C4-2B (cell line): Measurements from ENCODE around the gene PLPPR3.

Experiments
- H3K27ac ChIP-seq: fragments of 450-650 bp; 2 replicates; pipeline ENCODE4 v1.5.1; 2017
- ZFX ChIP-seq: fragments of 450-650 bp; IDR thresholded peaks from 2 replicates; pipeline ENCODE4 v1.6.1; 2017
- TF ChIP-seq, protein P1 (sequence below): fragments of 450-650 bp; conservative IDR thresholded peaks from 2 replicates; pipeline ENCODE4 v1.5.1; 2017; ENCODE audit warnings: mild to moderate bottlenecking

PLPPR3 gene

DNA sequence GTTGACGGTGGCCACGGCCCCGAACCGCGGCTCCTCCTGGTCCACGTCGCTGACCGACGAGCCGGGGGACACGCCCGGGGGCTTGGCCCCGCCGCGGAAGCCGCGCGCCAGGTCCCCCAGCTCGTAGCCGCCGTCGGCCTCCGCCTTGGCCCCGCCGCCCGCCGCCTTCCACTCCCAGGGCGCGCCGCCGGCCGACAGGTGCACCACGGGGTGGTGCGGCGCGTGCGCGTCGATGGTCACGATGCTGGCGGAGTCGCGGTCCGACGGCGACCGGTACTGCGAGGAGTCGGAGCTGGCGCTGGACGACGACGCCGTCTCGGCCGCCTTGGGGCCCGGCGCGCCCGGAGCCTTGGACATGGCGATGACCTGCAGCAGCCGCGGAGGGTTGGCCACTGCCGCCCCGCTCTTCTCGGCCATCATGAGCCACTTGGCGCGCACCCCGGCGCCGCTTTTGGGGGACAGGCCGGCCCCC, 9.0 kb downstream of the PLPPR3 start:
- H3K27ac ChIP-seq, result no peak overlapping the region
- TF ChIP-seq, protein P1, sequence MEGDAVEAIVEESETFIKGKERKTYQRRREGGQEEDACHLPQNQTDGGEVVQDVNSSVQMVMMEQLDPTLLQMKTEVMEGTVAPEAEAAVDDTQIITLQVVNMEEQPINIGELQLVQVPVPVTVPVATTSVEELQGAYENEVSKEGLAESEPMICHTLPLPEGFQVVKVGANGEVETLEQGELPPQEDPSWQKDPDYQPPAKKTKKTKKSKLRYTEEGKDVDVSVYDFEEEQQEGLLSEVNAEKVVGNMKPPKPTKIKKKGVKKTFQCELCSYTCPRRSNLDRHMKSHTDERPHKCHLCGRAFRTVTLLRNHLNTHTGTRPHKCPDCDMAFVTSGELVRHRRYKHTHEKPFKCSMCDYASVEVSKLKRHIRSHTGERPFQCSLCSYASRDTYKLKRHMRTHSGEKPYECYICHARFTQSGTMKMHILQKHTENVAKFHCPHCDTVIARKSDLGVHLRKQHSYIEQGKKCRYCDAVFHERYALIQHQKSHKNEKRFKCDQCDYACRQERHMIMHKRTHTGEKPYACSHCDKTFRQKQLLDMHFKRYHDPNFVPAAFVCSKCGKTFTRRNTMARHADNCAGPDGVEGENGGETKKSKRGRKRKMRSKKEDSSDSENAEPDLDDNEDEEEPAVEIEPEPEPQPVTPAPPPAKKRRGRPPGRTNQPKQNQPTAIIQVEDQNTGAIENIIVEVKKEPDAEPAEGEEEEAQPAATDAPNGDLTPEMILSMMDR, result no peak
- TF ChIP-seq ZFX, result no peak

DNA sequence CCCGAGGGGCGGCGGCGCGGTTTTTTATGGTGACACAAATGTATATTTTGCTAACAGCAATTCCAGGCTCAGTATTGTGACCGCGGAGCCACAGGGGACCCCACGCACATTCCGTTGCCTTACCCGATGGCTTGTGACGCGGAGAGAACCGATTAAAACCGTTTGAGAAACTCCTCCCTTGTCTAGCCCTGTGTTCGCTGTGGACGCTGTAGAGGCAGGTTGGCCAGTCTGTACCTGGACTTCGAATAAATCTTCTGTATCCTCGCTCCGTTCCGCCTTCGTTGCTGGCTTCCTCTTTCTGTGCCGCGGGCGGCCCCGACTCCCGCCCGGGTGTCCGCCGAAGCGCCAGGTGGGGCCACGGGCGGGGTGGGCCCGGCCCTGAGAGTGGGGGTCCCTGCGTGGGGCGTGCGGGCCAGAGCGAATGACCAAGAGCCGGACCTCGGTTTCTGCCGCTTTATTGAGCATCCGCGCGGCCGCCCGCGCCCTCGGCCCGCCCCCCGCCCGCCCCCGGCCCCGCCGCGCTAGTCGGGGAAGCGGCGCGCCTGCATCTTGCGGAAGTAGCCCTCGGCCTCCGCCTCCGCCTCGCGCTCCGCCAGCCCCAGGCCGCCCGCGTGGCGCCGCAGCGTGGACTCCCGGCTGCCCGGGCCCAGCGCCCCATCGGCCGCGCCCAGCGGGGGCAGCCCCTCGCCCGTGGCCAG, 9.6 kb downstream of the PLPPR3 start:
- no peak overlapping the region for H3K27ac ChIP-seq
- no peak for TF ChIP-seq ZFX
- TF ChIP-seq, protein P1, result no peak

DNA sequence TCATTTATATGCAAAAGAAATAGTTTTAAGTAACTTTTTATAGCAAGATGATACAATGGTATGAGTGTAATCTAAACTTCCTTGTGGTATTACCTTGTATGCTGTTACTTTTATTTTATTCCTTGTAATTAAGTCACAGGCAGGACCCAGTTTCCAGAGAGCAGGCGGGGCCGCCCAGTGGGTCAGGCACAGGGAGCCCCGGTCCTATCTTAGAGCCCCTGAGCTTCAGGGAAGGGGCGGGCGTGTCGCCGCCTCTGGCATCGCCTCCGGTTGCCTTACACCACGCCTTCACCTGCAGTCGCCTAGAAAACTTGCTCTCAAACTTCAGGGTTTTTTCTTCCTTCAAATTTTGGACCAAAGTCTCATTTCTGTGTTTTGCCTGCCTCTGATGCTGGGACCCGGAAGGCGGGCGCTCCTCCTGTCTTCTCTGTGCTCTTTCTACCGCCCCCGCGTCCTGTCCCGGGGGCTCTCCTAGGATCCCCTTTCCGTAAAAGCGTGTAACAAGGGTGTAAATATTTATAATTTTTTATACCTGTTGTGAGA, 10.2 kb downstream of the PLPPR3 start:
- no peak for TF ChIP-seq ZFX
- TF ChIP-seq, protein P1, result no peak

GRCh38 chr19:810883-811489, 10.8 kb downstream of the PLPPR3 start:
- TF ChIP-seq, protein P1, result no peak
- no peak for TF ChIP-seq ZFX
- no peak overlapping the region for H3K27ac ChIP-seq

More for the DNA sequence above, 10.2 kb downstream of the PLPPR3 start:
- H3K27ac ChIP-seq, result no peak overlapping the region

GRCh38 chr19:810077-810855, 11.5 kb downstream of the PLPPR3 start:
- no peak overlapping the region for H3K27ac ChIP-seq
- TF ChIP-seq, protein P1, result no peak
- no peak for TF ChIP-seq ZFX

DNA sequence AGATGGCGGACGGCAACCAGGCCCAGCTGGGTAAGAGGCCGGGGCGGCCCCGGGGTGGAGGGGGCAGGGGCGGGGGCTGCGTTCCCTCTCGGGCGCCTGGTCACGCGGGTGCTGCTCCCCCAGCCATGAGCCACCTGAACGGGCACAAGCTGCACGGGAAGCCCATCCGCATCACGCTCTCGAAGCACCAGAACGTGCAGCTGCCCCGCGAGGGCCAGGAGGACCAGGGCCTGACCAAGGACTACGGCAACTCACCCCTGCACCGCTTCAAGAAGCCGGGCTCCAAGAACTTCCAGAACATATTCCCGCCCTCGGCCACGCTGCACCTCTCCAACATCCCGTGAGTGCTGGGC, 13.4 kb downstream of the PLPPR3 start:
- H3K27ac ChIP-seq, result no peak overlapping the region
- TF ChIP-seq, protein P1, result no peak
- no peak for TF ChIP-seq ZFX
